Measurements from ENCODE around the gene CEP83. TPM values are rescaled to one million over a fixed set of nuclear protein-coding genes. Genes with fewer than 3 reads are reported as not detected.

Gene CEP83
- total and polyA plus RNA-seq, 12 donors, result 4.2 to 20.5 (median 10.2) TPM

GRCh38 chr12:94495445-94496115, 35.9 kb upstream of the CEP83 start:
- ATAC-seq (peak in 1 of 8 donors; percentile 20), DNase-seq (no peak)
- WGBS, 2 donors, result 64 to 74% methylated on average over 4 of the region's 4 CpGs

DNA sequence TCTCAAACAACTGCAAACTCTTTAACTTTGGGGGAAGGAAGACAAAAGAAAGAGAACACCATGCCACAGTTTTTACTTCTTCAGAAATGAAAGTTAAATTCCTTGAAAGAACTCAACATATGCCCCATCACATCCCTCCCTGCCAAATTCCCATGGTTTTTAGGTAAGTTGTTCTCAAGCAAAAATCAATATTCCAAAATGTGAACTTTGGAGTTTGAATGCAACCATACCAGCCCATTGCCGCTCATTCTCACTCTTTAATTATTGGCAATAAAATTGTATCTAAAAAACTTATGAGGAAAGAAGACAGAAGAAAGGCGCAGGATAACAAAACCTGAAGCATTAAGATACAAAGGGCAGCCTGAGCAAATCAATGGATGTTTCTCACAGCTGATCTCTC, 31.8 kb upstream of the CEP83 start:
- DNase-seq (no peak), ATAC-seq (no peak)
- H3K4me1 ChIP-seq, result no peaks in the 10 kb centered on the region
- H3K27ac ChIP-seq, result no peak overlapping the region
- H3K4me3 ChIP-seq, result no peak overlapping the region
- WGBS, 2 donors, result 98 to 99% methylated on average over 2 of the region's 2 CpGs
- TF ChIP-seq, protein P1, sequence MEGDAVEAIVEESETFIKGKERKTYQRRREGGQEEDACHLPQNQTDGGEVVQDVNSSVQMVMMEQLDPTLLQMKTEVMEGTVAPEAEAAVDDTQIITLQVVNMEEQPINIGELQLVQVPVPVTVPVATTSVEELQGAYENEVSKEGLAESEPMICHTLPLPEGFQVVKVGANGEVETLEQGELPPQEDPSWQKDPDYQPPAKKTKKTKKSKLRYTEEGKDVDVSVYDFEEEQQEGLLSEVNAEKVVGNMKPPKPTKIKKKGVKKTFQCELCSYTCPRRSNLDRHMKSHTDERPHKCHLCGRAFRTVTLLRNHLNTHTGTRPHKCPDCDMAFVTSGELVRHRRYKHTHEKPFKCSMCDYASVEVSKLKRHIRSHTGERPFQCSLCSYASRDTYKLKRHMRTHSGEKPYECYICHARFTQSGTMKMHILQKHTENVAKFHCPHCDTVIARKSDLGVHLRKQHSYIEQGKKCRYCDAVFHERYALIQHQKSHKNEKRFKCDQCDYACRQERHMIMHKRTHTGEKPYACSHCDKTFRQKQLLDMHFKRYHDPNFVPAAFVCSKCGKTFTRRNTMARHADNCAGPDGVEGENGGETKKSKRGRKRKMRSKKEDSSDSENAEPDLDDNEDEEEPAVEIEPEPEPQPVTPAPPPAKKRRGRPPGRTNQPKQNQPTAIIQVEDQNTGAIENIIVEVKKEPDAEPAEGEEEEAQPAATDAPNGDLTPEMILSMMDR (IDR thresholded peaks at IDR 0.05), result no peak
- H3K9me3 ChIP-seq, result no peaks in the 10 kb centered on the region
- no peaks in the 10 kb centered on the region for H3K27me3 ChIP-seq
- no peaks in the 10 kb centered on the region for H3K36me3 ChIP-seq
- intact Hi-C loops (cut with DNase I), result no loop called here

More at GRCh38 chr12:94495445-94496115, 35.9 kb upstream of the CEP83 start:
- Histone ChIP-seq H3K9me3 (no peaks in the 10 kb centered on the region), H3K4me3 (no peak overlapping the region), H3K27ac (no peak overlapping the region), H3K4me1 (no peaks in the 10 kb centered on the region), H3K36me3 (no peaks in the 10 kb centered on the region), H3K27me3 (no peaks in the 10 kb centered on the region)
- TF ChIP-seq, protein P1 (IDR thresholded peaks at IDR 0.05), result no peak
- intact Hi-C loops (cut with DNase I), result no loop called here

- intact Hi-C loops (cut with DNase I), result no loop called here
- H3K27ac ChIP-seq, result no peak overlapping the region
- no peaks in the 10 kb centered on the region for H3K36me3 ChIP-seq
- 40 to 55% methylated on average over 2 of the region's 2 CpGs for WGBS, 2 donors
- H3K4me1 ChIP-seq, result no peaks in the 10 kb centered on the region
- no peak overlapping the region for H3K4me3 ChIP-seq
- TF ChIP-seq, protein P1 (IDR thresholded peaks at IDR 0.05), result no peak
- DNase-seq, result no peak
- no peaks in the 10 kb centered on the region for H3K9me3 ChIP-seq
- H3K27me3 ChIP-seq, result no peaks in the 10 kb centered on the region
- no peak for ATAC-seq
Observed at GRCh38 chr12:94488463-94488862, 28.8 kb upstream of the CEP83 start.

- TF ChIP-seq, protein P1 (IDR thresholded peaks at IDR 0.05), result no peak
- ATAC-seq, result no peak
Observed at GRCh38 chr12:94481734-94482133, 22.1 kb upstream of the CEP83 start.

More at GRCh38 chr12:94481734-94482133, 22.1 kb upstream of the CEP83 start:
- Histone ChIP-seq H3K4me1 (no peaks in the 10 kb centered on the region), H3K9me3 (no peaks in the 10 kb centered on the region), H3K36me3 (no peaks in the 10 kb centered on the region), H3K27ac (no peak overlapping the region), H3K4me3 (no peak overlapping the region), H3K27me3 (peaks cover 0 to 10% (median 0%) of the 10 kb centered on the region in 7 donors)
- WGBS, 2 donors, result 26 to 28% methylated on average over 1 of the region's 1 CpG
- intact Hi-C loops (cut with DNase I), result no loop called here
- DNase-seq, result no peak

All from heart right ventricle (tissue), 16 donors.